H1 (cell line): ENCODE results near the gene TSG101. TPM values are rescaled to one million over a fixed set of nuclear protein-coding genes. Genes with fewer than 3 reads are reported as not detected.

ENCODE experiments used
- CTCF ChIP-seq, 3 experiments: IDR thresholded peaks; 1 replicate in 2 of 3; 2 replicates in 1 of 3; pipeline versions ENCODE4 v1.5.1 to v1.6.1; 2011; ENCODE audit warnings: low read length in 3 of 3, mild to moderate bottlenecking in 3 of 3, inconsistent platforms in 2 of 3, low read depth in 1 of 3, moderate library complexity in 1 of 3; ENCODE audit not compliant: insufficient read depth in 1 of 3; ENCODE audit errors: control extremely low read depth in 1 of 3
- KDM5A ChIP-seq: fragments of 200-600 bp; IDR thresholded peaks from 2 replicates; pipeline ENCODE4 v1.7.1; 2012; ENCODE audit warnings: mild to moderate bottlenecking, low read length, inconsistent platforms, mixed read lengths
- SAP30 ChIP-seq: fragments of 300-600 bp; sonication (generic); IDR thresholded peaks from 2 replicates; pipeline ENCODE4 v1.7.1; 2012; ENCODE audit warnings: low read length, moderate library complexity, mild to moderate bottlenecking, inconsistent platforms; ENCODE audit not compliant: insufficient read depth, insufficient replicate concordance
- SUZ12 ChIP-seq: fragments of 200-600 bp; sonication (generic); IDR thresholded peaks from 2 replicates; pipeline ENCODE4 v1.6.1; 2012; ENCODE audit warnings: mild to moderate bottlenecking, inconsistent platforms, low read length, moderate library complexity, mixed read lengths
- polyA plus RNA-seq, 7 experiments: library from polyadenylated mRNA; depleted of rRNA in 3 of 7; stranded (reverse) in 5 of 7; unstranded in 2 of 7; fragments of >200 nt in 5 of 7; fragments of 200-250 nt in 2 of 7; gene quantifications; 1 replicate in 5 of 7; 2 replicates in 1 of 7; 4 replicates in 1 of 7; pipeline versions ENCODE4 v1.2.1 to v1.2.3, GENCODE V29; 2011 to 2013; ENCODE audit warnings: missing spikeins in 2 of 7, mixed read lengths in 2 of 7
- total RNA-seq: library from RNA; stranded (reverse); fragmentation: NEBNext Ultra II Directional; extraction: Animal tissue kit (Norgen Biotek cat#: 25700); gene quantifications from 2 replicates; pipeline ENCODE4 v1.2.1, GENCODE V29; 2021
- TF ChIP-seq, protein P1 (sequence below): fragments of 300-600 bp; sonication (generic); IDR thresholded peaks from 2 replicates; pipeline ENCODE4 v1.7.1; 2012; ENCODE audit warnings: low read length, moderate library complexity, mild to moderate bottlenecking, inconsistent platforms; ENCODE audit not compliant: insufficient replicate concordance

The TSG101 gene
- total and polyA plus RNA-seq, 2 of the 8 experiments (the other 6 are each of a cell fraction or from before 2014, with no cell fraction given): 50.8 to 151 TPM

DNA sequence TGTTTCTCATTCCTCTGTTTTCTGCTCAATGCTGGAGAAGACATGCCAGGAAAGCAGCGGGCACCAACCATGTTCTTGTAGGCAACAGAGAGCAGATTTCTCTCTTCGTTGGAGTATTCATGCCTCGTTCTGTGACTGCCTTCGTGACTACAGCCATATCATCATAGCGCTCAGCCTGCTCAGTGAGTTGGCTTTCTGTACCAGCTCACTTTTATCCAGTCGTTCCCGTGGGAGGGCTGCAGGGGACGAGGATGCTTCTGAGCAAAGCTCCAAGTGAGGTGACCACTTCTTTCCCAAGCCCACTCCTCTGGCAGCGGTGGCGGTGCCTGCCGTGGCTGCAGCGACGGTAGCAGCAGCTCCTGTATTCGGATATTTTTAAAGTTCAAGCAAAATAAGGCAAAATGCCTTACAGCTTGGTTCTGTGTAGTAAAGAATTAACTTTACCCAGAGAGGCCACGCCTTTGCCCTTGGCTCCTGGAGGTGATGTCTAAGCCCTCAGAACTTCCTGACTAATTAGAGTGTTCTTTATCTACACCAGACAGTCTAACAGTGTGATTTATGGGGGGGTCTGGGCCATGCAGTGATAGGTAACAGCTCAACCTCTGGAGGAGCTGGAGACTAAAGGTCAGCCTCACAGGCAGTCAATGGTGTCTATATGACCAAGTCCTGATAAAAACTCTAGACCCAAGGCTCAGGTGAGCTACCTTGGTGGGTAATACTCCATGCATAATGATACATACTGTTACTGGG lies 35.8 kb downstream of the TSG101 start (continued):
- TF ChIP-seq, protein P1, sequence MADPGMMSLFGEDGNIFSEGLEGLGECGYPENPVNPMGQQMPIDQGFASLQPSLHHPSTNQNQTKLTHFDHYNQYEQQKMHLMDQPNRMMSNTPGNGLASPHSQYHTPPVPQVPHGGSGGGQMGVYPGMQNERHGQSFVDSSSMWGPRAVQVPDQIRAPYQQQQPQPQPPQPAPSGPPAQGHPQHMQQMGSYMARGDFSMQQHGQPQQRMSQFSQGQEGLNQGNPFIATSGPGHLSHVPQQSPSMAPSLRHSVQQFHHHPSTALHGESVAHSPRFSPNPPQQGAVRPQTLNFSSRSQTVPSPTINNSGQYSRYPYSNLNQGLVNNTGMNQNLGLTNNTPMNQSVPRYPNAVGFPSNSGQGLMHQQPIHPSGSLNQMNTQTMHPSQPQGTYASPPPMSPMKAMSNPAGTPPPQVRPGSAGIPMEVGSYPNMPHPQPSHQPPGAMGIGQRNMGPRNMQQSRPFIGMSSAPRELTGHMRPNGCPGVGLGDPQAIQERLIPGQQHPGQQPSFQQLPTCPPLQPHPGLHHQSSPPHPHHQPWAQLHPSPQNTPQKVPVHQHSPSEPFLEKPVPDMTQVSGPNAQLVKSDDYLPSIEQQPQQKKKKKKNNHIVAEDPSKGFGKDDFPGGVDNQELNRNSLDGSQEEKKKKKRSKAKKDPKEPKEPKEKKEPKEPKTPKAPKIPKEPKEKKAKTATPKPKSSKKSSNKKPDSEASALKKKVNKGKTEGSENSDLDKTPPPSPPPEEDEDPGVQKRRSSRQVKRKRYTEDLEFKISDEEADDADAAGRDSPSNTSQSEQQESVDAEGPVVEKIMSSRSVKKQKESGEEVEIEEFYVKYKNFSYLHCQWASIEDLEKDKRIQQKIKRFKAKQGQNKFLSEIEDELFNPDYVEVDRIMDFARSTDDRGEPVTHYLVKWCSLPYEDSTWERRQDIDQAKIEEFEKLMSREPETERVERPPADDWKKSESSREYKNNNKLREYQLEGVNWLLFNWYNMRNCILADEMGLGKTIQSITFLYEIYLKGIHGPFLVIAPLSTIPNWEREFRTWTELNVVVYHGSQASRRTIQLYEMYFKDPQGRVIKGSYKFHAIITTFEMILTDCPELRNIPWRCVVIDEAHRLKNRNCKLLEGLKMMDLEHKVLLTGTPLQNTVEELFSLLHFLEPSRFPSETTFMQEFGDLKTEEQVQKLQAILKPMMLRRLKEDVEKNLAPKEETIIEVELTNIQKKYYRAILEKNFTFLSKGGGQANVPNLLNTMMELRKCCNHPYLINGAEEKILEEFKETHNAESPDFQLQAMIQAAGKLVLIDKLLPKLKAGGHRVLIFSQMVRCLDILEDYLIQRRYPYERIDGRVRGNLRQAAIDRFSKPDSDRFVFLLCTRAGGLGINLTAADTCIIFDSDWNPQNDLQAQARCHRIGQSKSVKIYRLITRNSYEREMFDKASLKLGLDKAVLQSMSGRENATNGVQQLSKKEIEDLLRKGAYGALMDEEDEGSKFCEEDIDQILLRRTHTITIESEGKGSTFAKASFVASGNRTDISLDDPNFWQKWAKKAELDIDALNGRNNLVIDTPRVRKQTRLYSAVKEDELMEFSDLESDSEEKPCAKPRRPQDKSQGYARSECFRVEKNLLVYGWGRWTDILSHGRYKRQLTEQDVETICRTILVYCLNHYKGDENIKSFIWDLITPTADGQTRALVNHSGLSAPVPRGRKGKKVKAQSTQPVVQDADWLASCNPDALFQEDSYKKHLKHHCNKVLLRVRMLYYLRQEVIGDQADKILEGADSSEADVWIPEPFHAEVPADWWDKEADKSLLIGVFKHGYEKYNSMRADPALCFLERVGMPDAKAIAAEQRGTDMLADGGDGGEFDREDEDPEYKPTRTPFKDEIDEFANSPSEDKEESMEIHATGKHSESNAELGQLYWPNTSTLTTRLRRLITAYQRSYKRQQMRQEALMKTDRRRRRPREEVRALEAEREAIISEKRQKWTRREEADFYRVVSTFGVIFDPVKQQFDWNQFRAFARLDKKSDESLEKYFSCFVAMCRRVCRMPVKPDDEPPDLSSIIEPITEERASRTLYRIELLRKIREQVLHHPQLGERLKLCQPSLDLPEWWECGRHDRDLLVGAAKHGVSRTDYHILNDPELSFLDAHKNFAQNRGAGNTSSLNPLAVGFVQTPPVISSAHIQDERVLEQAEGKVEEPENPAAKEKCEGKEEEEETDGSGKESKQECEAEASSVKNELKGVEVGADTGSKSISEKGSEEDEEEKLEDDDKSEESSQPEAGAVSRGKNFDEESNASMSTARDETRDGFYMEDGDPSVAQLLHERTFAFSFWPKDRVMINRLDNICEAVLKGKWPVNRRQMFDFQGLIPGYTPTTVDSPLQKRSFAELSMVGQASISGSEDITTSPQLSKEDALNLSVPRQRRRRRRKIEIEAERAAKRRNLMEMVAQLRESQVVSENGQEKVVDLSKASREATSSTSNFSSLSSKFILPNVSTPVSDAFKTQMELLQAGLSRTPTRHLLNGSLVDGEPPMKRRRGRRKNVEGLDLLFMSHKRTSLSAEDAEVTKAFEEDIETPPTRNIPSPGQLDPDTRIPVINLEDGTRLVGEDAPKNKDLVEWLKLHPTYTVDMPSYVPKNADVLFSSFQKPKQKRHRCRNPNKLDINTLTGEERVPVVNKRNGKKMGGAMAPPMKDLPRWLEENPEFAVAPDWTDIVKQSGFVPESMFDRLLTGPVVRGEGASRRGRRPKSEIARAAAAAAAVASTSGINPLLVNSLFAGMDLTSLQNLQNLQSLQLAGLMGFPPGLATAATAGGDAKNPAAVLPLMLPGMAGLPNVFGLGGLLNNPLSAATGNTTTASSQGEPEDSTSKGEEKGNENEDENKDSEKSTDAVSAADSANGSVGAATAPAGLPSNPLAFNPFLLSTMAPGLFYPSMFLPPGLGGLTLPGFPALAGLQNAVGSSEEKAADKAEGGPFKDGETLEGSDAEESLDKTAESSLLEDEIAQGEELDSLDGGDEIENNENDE: no peak
- TF ChIP-seq SAP30: no peak
- no peak for TF ChIP-seq CTCF (IDR thresholded peaks at IDR 0.05; ENCODE audit: control extremely low read depth in 1 of 3, insufficient read depth in 1 of 3, low read depth in 1 of 3, low read length in 3 of 3)
- TF ChIP-seq KDM5A: no peak
- no peak for TF ChIP-seq SUZ12
